ENCODE results near the gene IFNAR1. TPM values are rescaled to one million over a fixed set of nuclear protein-coding genes. Genes with fewer than 3 reads are reported as not detected.

IFNAR1 gene
- total and polyA plus RNA-seq, 9 of the 15 experiments (the other 6 are each of a cell fraction or from before 2014, with no cell fraction given), result 8.6 to 31.8 (median 14.8) TPM

GRCh38 chr21:33360881-33361602 is 36.3 kb downstream of the IFNAR1 start (continued):
- TF ChIP-seq UBTF (IDR thresholded peaks at IDR 0.05; ENCODE audit: borderline replicate concordance in 1 of 2, low read depth in 2 of 2, low read length in 2 of 2) (no peak), ZFP36 (IDR thresholded peaks at IDR 0.05; ENCODE audit: low read depth, low read length, partially characterized antibody) (no peak), ZNF124 (CRISPR knock-in tag; IDR thresholded peaks at IDR 0.05) (no peak), HES1 (IDR thresholded peaks at IDR 0.05; ENCODE audit: low read depth) (no peak), ZNF24 (IDR thresholded peaks at IDR 0.05) (peak; percentile 62; the same call in 1 of the 2 replicates), ARID3A (IDR thresholded peaks at IDR 0.05; ENCODE audit: borderline replicate concordance, low read depth, low read length) (0 out of 2 replicates have a peak, but pooled peaks have one; percentile 10), GABPB1 (CRISPR knock-in tag; IDR thresholded peaks at IDR 0.05) (0 out of 2 replicates have a peak, but pooled peaks have one; percentile 34), ARNT (IDR thresholded peaks at IDR 0.05) (no peak), CTBP1 (IDR thresholded peaks at IDR 0.05; ENCODE audit: borderline replicate concordance) (peak; percentile 92), ZNF384 (IDR thresholded peaks at IDR 0.05; ENCODE audit: low read depth, low read length) (peak; percentile 88), ELF2 (CRISPR knock-in tag; IDR thresholded peaks at IDR 0.05) (0 out of 2 replicates have a peak, but pooled peaks have one; percentile 55), BCLAF1 (IDR thresholded peaks at IDR 0.05; ENCODE audit: borderline replicate concordance in 1 of 2, control insufficient read depth in 1 of 2, low read depth in 2 of 2, low read length in 1 of 2) (no peak), ETV6 (IDR thresholded peaks at IDR 0.05; ENCODE audit: borderline replicate concordance in 1 of 2, low read depth in 2 of 2, low read length in 1 of 2) (no peak), ETV6 (CRISPR knock-in tag; IDR thresholded peaks at IDR 0.05; ENCODE audit: borderline replicate concordance) (no peak), KLF13 (tag; IDR thresholded peaks at IDR 0.05; ENCODE audit: borderline replicate concordance, low read depth) (no peak), RCOR1 (IDR thresholded peaks at IDR 0.05; ENCODE audit: borderline replicate concordance in 1 of 2, low read depth in 2 of 2, low read length in 2 of 2) (peak; percentile 54 to 84; a peak in 2 of 4 replicates)
- TF ChIP-seq, protein P1, sequence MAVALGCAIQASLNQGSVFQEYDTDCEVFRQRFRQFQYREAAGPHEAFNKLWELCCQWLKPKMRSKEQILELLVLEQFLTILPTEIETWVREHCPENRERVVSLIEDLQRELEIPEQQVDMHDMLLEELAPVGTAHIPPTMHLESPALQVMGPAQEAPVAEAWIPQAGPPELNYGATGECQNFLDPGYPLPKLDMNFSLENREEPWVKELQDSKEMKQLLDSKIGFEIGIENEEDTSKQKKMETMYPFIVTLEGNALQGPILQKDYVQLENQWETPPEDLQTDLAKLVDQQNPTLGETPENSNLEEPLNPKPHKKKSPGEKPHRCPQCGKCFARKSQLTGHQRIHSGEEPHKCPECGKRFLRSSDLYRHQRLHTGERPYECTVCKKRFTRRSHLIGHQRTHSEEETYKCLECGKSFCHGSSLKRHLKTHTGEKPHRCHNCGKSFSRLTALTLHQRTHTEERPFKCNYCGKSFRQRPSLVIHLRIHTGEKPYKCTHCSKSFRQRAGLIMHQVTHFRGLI (CRISPR knock-in tag; IDR thresholded peaks at IDR 0.05), result no peak
